ENCODE data around the gene ACAP2. TPM values are rescaled to one million over a fixed set of nuclear protein-coding genes. Genes with fewer than 3 reads are reported as not detected.

The ACAP2 gene
- total RNA-seq, 1 donor from 2014 or later, result 14.3 TPM

DNA sequence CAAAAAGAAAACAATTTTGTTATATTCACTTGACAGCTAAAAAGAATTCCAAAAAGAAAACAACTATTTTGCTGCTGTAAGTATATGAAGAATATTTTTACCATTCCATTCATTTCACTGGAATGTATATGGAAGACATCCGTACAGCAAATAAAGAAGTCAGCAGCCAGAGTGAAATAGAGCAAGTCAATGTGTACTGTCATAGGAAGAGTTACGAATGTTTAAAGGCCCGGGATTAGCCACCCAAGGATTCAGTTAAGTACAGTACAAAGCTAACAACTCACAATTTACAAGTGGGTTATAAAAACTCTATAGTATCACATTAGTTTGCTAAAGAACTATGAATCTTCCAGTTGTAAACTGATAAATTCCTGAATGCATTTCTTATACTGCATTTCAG is 157.4 kb downstream of the ACAP2 start:
- no peak for TF ChIP-seq CTCF (IDR thresholded peaks at IDR 0.05; ENCODE audit: borderline replicate concordance)
- no peaks in the 10 kb centered on the region for H3K9me3 ChIP-seq (replicated peaks)
- H3K4me3 ChIP-seq, result no peak overlapping the region
- H3K27ac ChIP-seq (replicated peaks), result no peak overlapping the region
- intact Hi-C loops (cut with micrococcal nuclease), result no loop called here
- DNase-seq, result no peak
- no peaks in the 10 kb centered on the region for H3K27me3 ChIP-seq (ENCODE audit: low read depth)
- H3K4me1 ChIP-seq, result no peaks in the 10 kb centered on the region
- peaks cover 74% of the 10 kb centered on the region for H3K36me3 ChIP-seq

DNA sequence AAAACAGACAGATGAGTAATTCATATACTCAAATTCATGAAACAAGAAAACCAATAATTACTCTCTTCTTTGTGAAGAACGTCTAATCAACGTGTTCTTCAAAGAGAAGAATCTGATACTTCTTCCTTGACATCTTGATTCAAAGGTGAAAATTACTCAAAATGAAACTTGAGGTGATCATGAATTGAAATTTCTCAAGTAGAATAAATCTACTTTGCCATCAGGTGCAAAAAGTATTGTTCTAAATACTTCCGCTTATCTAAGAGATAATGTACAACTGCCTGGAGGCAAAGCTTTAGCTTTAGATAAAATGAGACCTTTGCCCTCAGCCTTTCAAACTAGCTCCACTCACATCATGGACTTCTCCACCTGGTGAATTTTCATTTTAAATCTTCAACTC is 158.0 kb downstream of the ACAP2 start:
- intact Hi-C loops (cut with micrococcal nuclease), result no loop called here
- no peaks in the 10 kb centered on the region for H3K4me1 ChIP-seq
- no peak overlapping the region for H3K4me3 ChIP-seq
- H3K9me3 ChIP-seq (replicated peaks), result no peaks in the 10 kb centered on the region
- no peak overlapping the region for H3K27ac ChIP-seq (replicated peaks)
- no peak for DNase-seq
- no peaks in the 10 kb centered on the region for H3K27me3 ChIP-seq (ENCODE audit: low read depth)
- TF ChIP-seq CTCF (IDR thresholded peaks at IDR 0.05; ENCODE audit: borderline replicate concordance), result no peak
- peaks cover 69% of the 10 kb centered on the region for H3K36me3 ChIP-seq

- H3K27me3 ChIP-seq (ENCODE audit: low read depth), result no peaks in the 10 kb centered on the region
- H3K9me3 ChIP-seq (replicated peaks), result no peaks in the 10 kb centered on the region
- DNase-seq, result no peak
- intact Hi-C loops (cut with micrococcal nuclease), result no loop called here
- H3K4me3 ChIP-seq, result no peak overlapping the region
- no peaks in the 10 kb centered on the region for H3K4me1 ChIP-seq
- TF ChIP-seq CTCF (IDR thresholded peaks at IDR 0.05; ENCODE audit: borderline replicate concordance), result no peak
- H3K36me3 ChIP-seq, result peaks cover 57% of the 10 kb centered on the region
- H3K27ac ChIP-seq (replicated peaks), result no peak overlapping the region
Observed at GRCh38 chr3:195282961-195283360, 159.9 kb downstream of the ACAP2 start.

DNA sequence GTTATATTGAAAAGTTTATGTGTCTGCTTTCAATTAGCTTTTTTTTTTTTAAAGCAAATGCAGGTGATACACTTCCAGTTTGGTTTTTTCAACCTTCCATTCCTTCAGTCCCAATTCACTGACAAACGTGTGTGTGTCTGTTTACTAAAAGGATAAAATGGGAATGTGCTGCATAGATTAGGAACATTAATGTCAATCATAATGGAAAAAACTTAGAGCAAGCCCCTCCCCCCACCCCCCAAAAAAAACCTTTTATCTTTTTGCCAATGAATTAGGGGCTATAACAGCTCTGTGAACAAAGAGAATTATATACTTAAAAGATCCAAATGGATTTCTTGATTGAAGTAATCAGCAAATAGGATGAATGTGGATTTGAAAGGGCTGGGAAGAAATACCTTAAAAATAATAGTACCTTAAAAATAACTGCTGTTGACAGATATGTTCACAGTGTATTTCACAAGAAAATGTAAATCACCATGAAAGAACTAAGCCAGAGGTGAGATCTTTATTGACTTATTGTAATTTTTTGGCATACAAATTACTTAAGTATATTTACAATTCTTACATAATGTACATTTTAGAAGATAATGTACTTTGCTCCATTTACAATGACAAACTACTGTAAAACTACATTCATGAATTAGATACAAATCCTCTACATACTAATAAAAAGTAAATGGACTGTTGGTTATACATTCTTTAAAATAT is 168.4 kb downstream of the ACAP2 start:
- peaks cover 5% of the 10 kb centered on the region for H3K36me3 ChIP-seq
- no peak overlapping the region for H3K27ac ChIP-seq (replicated peaks)
- TF ChIP-seq CTCF (IDR thresholded peaks at IDR 0.05; ENCODE audit: borderline replicate concordance), result no peak
- no peaks in the 10 kb centered on the region for H3K27me3 ChIP-seq (ENCODE audit: low read depth)
- H3K9me3 ChIP-seq (replicated peaks), result no peaks in the 10 kb centered on the region
- no peak for DNase-seq
- peaks cover 24% of the 10 kb centered on the region for H3K4me1 ChIP-seq
- intact Hi-C loops (cut with micrococcal nuclease), result no loop called here
- H3K4me3 ChIP-seq, result no peak overlapping the region

DNA sequence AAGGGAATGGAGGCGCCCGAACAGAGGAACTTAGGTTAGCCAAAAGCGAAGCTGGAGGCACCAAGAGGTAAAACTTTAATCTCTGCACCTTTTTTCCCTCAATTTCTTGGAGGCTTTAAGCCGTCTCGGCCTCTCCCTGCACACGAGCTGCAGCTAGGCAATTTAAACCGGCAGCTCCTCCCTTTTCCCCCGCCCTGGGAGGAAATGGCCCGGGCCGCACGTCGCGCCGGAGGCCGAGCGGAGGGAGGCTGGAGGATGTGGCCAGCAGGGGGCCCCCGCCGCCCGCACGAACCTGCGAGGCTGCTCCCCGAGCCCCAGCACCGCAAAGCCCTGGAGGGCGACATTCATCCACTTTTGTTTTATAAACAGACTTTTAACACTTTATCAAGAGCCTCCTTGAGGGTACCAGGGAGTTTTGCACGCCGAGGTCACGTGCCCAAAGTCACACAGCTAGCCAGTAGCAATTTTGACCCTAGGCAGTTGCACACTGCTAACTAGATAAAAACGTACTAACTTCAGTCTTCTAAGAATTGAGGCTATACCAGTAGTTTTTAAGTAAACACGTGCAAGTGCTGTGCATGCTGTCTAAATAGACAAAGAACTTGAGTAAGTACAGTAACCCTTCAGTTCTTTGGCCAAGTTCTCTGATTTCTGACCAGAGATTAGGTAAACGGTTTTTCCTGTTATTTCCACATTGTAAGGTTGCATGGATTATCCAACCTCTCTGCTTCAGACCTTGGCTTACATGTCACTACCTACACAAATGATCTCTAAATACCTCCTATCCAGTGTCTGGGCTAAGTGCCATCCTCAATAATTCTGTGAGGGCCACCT is 171.2 kb downstream of the ACAP2 start:
- Histone ChIP-seq H3K4me1 (peaks cover 31% of the 10 kb centered on the region), H3K9me3 (replicated peaks) (no peaks in the 10 kb centered on the region), H3K36me3 (no peaks in the 10 kb centered on the region), H3K4me3 (peak overlapping the region; percentile 90), H3K27me3 (ENCODE audit: low read depth) (no peaks in the 10 kb centered on the region), H3K27ac (replicated peaks) (peak overlapping the region; percentile 96)
- DNase-seq, result peak; percentile 86
- TF ChIP-seq CTCF (IDR thresholded peaks at IDR 0.05; ENCODE audit: borderline replicate concordance), result peak; percentile 95
- intact Hi-C loops (cut with micrococcal nuclease), result no loop called here
